CD8-positive, alpha-beta memory T cell (primary cell): ENCODE measurements around the gene BFSP2. TPM values are rescaled to one million over a fixed set of nuclear protein-coding genes. Genes with fewer than 3 reads are reported as not detected.

ENCODE experiments used
- CTCF ChIA-PET: fragments of 350-600 bp; sonication (Branson Sonifier 250); formaldehyde crosslinking; loops from one replicate; lab custom pipeline; 2021; ENCODE audit warnings: antibody characterized with exemption; lab: Charles Lee
- POLR2A ChIA-PET: fragments of 350-600 bp; sonication (Branson Sonifier 250); formaldehyde crosslinking; loops from one replicate; lab custom pipeline; 2021; ENCODE audit warnings: antibody characterized with exemption; lab: Charles Lee
- DNase-seq, 5 donors: peaks; one replicate each; pipeline versions ENCODE4 v3.0.0 to v3.0.0-alpha.2; 2020 to 2022; ENCODE audit warnings: mixed read lengths in 1 of 5
- H3K27ac ChIP-seq: one replicate; pipeline ENCODE4 v1.7.0; 2013; ENCODE audit warnings: low read depth, mild to moderate bottlenecking, low read length, moderate library complexity
- H3K27me3 ChIP-seq: 2 replicates; pipeline ENCODE4 v1.7.0; 2013; ENCODE audit warnings: low read length, mild to moderate bottlenecking; ENCODE audit not compliant: insufficient read depth, poor library complexity, severe bottlenecking
- H3K36me3 ChIP-seq: 2 replicates; pipeline ENCODE4 v1.7.0; 2013; ENCODE audit warnings: mild to moderate bottlenecking, low read length, moderate library complexity; ENCODE audit not compliant: insufficient read depth
- H3K4me1 ChIP-seq: 2 replicates; pipeline ENCODE4 v1.7.0; 2013; ENCODE audit warnings: mild to moderate bottlenecking, low read length, moderate library complexity; ENCODE audit not compliant: insufficient read depth
- H3K4me3 ChIP-seq: 2 replicates; pipeline ENCODE4 v1.7.0; 2013; ENCODE audit warnings: mild to moderate bottlenecking, low read length
- H3K9me3 ChIP-seq: 2 replicates; pipeline ENCODE4 v1.7.0; 2013; ENCODE audit warnings: mild to moderate bottlenecking, low read length
- H3K27ac Mint-ChIP-seq, 8 donors: one replicate each; pipeline ENCODE4 v1.8.0; 2020 to 2021; ENCODE audit warnings: mixed read lengths in 8 of 8, mild to moderate bottlenecking in 6 of 8, inconsistent platforms in 3 of 8, moderate library complexity in 3 of 8
- H3K27me3 Mint-ChIP-seq, 2 donors: one replicate each; pipeline ENCODE4 v1.8.0; 2020 to 2021; ENCODE audit warnings: mixed read lengths in 2 of 2, mild to moderate bottlenecking in 1 of 2, moderate library complexity in 1 of 2
- H3K36me3 Mint-ChIP-seq, 3 donors: one replicate each; pipeline ENCODE4 v1.8.0; 2020 to 2021; ENCODE audit warnings: mixed read lengths in 3 of 3, inconsistent platforms in 1 of 3, mild to moderate bottlenecking in 1 of 3
- H3K4me1 Mint-ChIP-seq, 3 donors: one replicate each; pipeline ENCODE4 v1.8.0; 2020 to 2021; ENCODE audit warnings: mixed read lengths in 3 of 3, inconsistent platforms in 1 of 3, mild to moderate bottlenecking in 1 of 3
- H3K4me3 Mint-ChIP-seq, 7 donors: one replicate each; pipeline ENCODE4 v1.8.0; 2020 to 2021; ENCODE audit warnings: mixed read lengths in 7 of 7, mild to moderate bottlenecking in 6 of 7, moderate library complexity in 4 of 7, inconsistent platforms in 2 of 7
- H3K9me3 Mint-ChIP-seq, 5 donors: one replicate each; pipeline ENCODE4 v1.8.0; 2020 to 2022; ENCODE audit warnings: mixed read lengths in 5 of 5, mild to moderate bottlenecking in 3 of 5, moderate library complexity in 2 of 5, inconsistent platforms in 1 of 5
- polyA plus RNA-seq: library from polyadenylated mRNA; unstranded; fragments of 300-500 nt; fragmentation: Illumina TruSeq; gene quantifications from one replicate; pipeline ENCODE4 v1.2.3, GENCODE V29; 2021
- total RNA-seq, 2 experiments: library from RNA; stranded (reverse); gene quantifications; one replicate each; pipeline ENCODE4 v1.2.3, GENCODE V29; 2021

BFSP2 gene
- total and polyA plus RNA-seq, 3 experiments from 2014 or later: 0.82 TPM; not detected in 2

- H3K9me3 Mint-ChIP-seq: no peaks in the 10 kb centered on the region
- POLR2A ChIA-PET: no interaction called here
- CTCF ChIA-PET: no interaction called here
These were observed 32.5 kb upstream of the BFSP2 start for GRCh38 chr3:133367403-133367802.

DNA sequence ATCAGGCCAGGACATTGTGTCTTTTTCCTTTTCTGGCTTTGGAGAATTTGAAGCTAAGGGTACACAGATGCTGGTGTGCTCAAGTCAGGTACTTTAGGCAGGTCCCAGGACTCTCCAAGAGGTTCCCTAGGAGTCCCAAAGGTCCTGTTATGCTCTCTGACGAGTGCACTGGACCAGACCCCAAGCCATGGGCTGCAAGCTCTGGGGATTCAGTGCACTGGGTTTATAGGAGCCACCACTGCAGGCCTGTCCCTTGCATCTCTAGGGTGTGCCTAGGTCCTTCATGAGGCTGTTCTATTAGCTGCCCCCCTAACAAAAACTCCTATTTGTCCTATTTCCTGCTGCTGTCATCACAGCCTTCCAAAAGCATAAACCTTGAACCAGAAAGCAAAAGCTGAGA, 31.9 kb upstream of the BFSP2 start:
- CTCF ChIA-PET: no interaction called here
- Mint-ChIP-seq H3K4me3 (no peak overlapping the region), H3K27me3 (peaks cover 3 to 15% of the 10 kb centered on the region in 2 donors), H3K36me3 (no peaks in the 10 kb centered on the region), H3K27ac (no peak overlapping the region), H3K9me3 (no peaks in the 10 kb centered on the region), H3K4me1 (peaks cover 0 to 2% (median 0%) of the 10 kb centered on the region in 3 donors)
- Histone ChIP-seq H3K9me3 (no peaks in the 10 kb centered on the region), H3K27ac (no peak overlapping the region), H3K4me1 (no peaks in the 10 kb centered on the region), H3K27me3 (no peaks in the 10 kb centered on the region), H3K4me3 (no peak overlapping the region), H3K36me3 (no peaks in the 10 kb centered on the region)
- POLR2A ChIA-PET: no interaction called here
- DNase-seq: no peak

More at GRCh38 chr3:133367403-133367802, 32.5 kb upstream of the BFSP2 start:
- Histone ChIP-seq H3K27me3 (no peaks in the 10 kb centered on the region), H3K9me3 (no peaks in the 10 kb centered on the region), H3K27ac (no peak overlapping the region), H3K4me3 (no peak overlapping the region), H3K36me3 (no peaks in the 10 kb centered on the region), H3K4me1 (no peaks in the 10 kb centered on the region)
- peaks cover 0 to 7% (median 0%) of the 10 kb centered on the region in 3 donors for H3K4me1 Mint-ChIP-seq
- no peaks in the 10 kb centered on the region for H3K36me3 Mint-ChIP-seq
- H3K4me3 Mint-ChIP-seq: no peak overlapping the region
- H3K27me3 Mint-ChIP-seq: peaks cover 3 to 15% of the 10 kb centered on the region in 2 donors
- DNase-seq: no peak
- no peak overlapping the region for H3K27ac Mint-ChIP-seq

- Histone ChIP-seq H3K4me3 (no peak overlapping the region), H3K9me3 (no peaks in the 10 kb centered on the region), H3K4me1 (no peaks in the 10 kb centered on the region), H3K36me3 (no peaks in the 10 kb centered on the region), H3K27me3 (no peaks in the 10 kb centered on the region), H3K27ac (no peak overlapping the region)
- CTCF ChIA-PET: no interaction called here
- Mint-ChIP-seq H3K27me3 (peaks cover 3 to 15% of the 10 kb centered on the region in 2 donors), H3K27ac (no peak overlapping the region), H3K4me3 (no peak overlapping the region), H3K9me3 (no peaks in the 10 kb centered on the region), H3K36me3 (no peaks in the 10 kb centered on the region), H3K4me1 (no peaks in the 10 kb centered on the region)
- POLR2A ChIA-PET: no interaction called here
- no peak for DNase-seq
These were observed 31.3 kb upstream of the BFSP2 start for GRCh38 chr3:133368371-133369067.

- no peak overlapping the region for H3K4me3 ChIP-seq
- CTCF ChIA-PET: no interaction called here
- Mint-ChIP-seq H3K27ac (no peak overlapping the region), H3K4me3 (no peak overlapping the region), H3K27me3 (peaks cover 3 to 15% of the 10 kb centered on the region in 2 donors), H3K4me1 (no peaks in the 10 kb centered on the region), H3K9me3 (no peaks in the 10 kb centered on the region), H3K36me3 (no peaks in the 10 kb centered on the region)
- H3K9me3 ChIP-seq: no peaks in the 10 kb centered on the region
- H3K27me3 ChIP-seq: no peaks in the 10 kb centered on the region
- no peaks in the 10 kb centered on the region for H3K36me3 ChIP-seq
- DNase-seq: no peak
- no peaks in the 10 kb centered on the region for H3K4me1 ChIP-seq
- H3K27ac ChIP-seq: no peak overlapping the region
- POLR2A ChIA-PET: no interaction called here
These were observed 30.8 kb upstream of the BFSP2 start for GRCh38 chr3:133369068-133369440.

GRCh38 chr3:133371181-133371580, 28.7 kb upstream of the BFSP2 start:
- Mint-ChIP-seq H3K36me3 (no peaks in the 10 kb centered on the region), H3K4me1 (no peaks in the 10 kb centered on the region), H3K27me3 (peaks cover 0 to 9% of the 10 kb centered on the region in 2 donors), H3K27ac (no peak overlapping the region), H3K9me3 (no peaks in the 10 kb centered on the region), H3K4me3 (no peak overlapping the region)
- DNase-seq: no peak
- no peaks in the 10 kb centered on the region for H3K4me1 ChIP-seq
- ChIA-PET POLR2A (no interaction called here), CTCF (interaction anchor here (0.6 to 1.0 kb wide), 3 partner anchors 11 to 729 kb away, joined by 3 to 4 read pairs (median 3); no protein-coding TSS in a partner anchor)
- no peaks in the 10 kb centered on the region for H3K27me3 ChIP-seq
- no peak overlapping the region for H3K4me3 ChIP-seq
- no peak overlapping the region for H3K27ac ChIP-seq
- H3K9me3 ChIP-seq: no peaks in the 10 kb centered on the region
- no peaks in the 10 kb centered on the region for H3K36me3 ChIP-seq

GRCh38 chr3:133371676-133372075, 28.2 kb upstream of the BFSP2 start:
- Mint-ChIP-seq H3K4me3 (no peak overlapping the region), H3K27ac (no peak overlapping the region), H3K36me3 (no peaks in the 10 kb centered on the region), H3K27me3 (peaks cover 0 to 9% of the 10 kb centered on the region in 2 donors), H3K9me3 (no peaks in the 10 kb centered on the region), H3K4me1 (no peaks in the 10 kb centered on the region)
- CTCF ChIA-PET: interaction anchor here (0.6 kb wide), 1 partner anchor 730 kb away, joined by 3 read pairs; no protein-coding TSS in a partner anchor
- Histone ChIP-seq H3K4me3 (no peak overlapping the region), H3K36me3 (no peaks in the 10 kb centered on the region), H3K27ac (no peak overlapping the region), H3K4me1 (no peaks in the 10 kb centered on the region), H3K27me3 (no peaks in the 10 kb centered on the region), H3K9me3 (no peaks in the 10 kb centered on the region)
- no peak for DNase-seq
- POLR2A ChIA-PET: no interaction called here

DNA sequence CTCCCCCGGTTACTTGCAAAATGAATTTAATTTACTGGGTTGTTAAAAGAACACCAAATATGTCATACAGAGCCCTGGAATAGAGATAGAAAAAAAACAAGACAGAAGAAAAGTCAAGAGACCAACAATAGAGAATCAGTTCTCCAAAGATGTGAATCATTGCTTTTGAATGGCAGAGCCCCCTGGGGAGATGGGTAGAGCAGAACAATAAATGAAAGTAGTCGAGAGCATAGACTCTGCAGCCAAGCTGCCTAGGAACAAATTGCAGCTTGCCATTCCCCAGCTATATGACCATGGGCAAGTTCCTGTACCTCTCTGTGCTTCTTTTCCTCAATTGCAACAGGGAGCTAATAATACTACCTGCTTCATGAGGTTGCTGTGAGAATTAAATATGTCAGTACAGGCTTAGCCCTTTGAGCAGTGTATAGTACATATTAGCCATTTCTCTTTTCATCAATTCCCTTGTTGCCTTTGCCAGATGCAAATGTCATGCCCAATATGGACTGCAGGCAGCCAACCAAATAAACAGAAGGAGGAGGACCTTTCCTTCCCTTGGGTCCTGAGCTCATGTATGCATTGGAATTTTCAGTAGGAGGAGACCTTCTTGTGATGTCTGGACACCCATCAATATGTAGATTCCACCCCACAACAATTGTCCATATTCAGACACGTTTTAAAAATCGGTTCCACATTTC, 25.0 kb upstream of the BFSP2 start:
- H3K4me1 ChIP-seq: no peaks in the 10 kb centered on the region
- no peaks in the 10 kb centered on the region for H3K27me3 ChIP-seq
- no peaks in the 10 kb centered on the region for H3K9me3 ChIP-seq
- no peak for DNase-seq
- POLR2A ChIA-PET: no interaction called here
- Mint-ChIP-seq H3K9me3 (no peaks in the 10 kb centered on the region), H3K4me1 (no peaks in the 10 kb centered on the region), H3K36me3 (no peaks in the 10 kb centered on the region), H3K4me3 (no peak overlapping the region), H3K27ac (no peak overlapping the region), H3K27me3 (peaks cover 0 to 2% of the 10 kb centered on the region in 2 donors)
- no peak overlapping the region for H3K4me3 ChIP-seq
- CTCF ChIA-PET: no interaction called here
- H3K27ac ChIP-seq: no peak overlapping the region
- no peaks in the 10 kb centered on the region for H3K36me3 ChIP-seq

DNA sequence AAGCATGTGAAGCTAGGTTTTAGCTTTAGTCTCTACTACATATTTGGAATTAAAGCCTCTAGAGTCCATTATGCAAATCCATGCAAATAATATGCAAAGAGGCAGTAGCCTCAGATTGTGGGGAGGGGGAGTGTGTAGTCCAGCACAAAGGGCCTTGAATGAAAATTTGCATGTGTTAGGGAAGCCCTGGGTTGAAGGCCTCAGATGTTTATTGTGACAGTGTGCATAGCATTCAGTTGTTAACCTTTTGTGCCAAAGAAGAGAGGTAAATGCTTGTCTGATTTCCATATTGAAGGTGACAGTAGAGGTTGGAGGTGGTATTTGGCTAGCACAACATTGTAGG, 24.5 kb upstream of the BFSP2 start:
- H3K9me3 Mint-ChIP-seq: no peaks in the 10 kb centered on the region
- H3K4me3 Mint-ChIP-seq: no peak overlapping the region
- POLR2A ChIA-PET: no interaction called here

More for the DNA sequence above, 24.5 kb upstream of the BFSP2 start:
- Mint-ChIP-seq H3K27me3 (peaks cover 0 to 2% of the 10 kb centered on the region in 2 donors), H3K4me1 (no peaks in the 10 kb centered on the region), H3K27ac (no peak overlapping the region), H3K36me3 (no peaks in the 10 kb centered on the region)
- Histone ChIP-seq H3K36me3 (no peaks in the 10 kb centered on the region), H3K4me3 (no peak overlapping the region), H3K27ac (no peak overlapping the region), H3K4me1 (no peaks in the 10 kb centered on the region), H3K9me3 (no peaks in the 10 kb centered on the region), H3K27me3 (no peaks in the 10 kb centered on the region)
- DNase-seq: no peak
- CTCF ChIA-PET: no interaction called here
